ENCODE measurements around the gene NCOA3. TPM values are rescaled to one million over a fixed set of nuclear protein-coding genes. Genes with fewer than 3 reads are reported as not detected.

The NCOA3 gene
- total and polyA plus RNA-seq, 10 of the 15 experiments (the other 5 are each of a cell fraction or from before 2014, with no cell fraction given) = 16.9 to 96.2 (median 73.6) TPM

- in situ Hi-C loops (cut with MboI) (no loop called here), intact Hi-C loops (cut with micrococcal nuclease; ENCODE audit: unreplicated experiment) (loop anchor here (5.0 kb wide), 1 partner anchor 107 kb away; no protein-coding TSS in a partner anchor)
- H3K27ac ChIP-seq (ENCODE audit: control insufficient read depth, insufficient read depth) = no peak overlapping the region
- no peak overlapping the region for H2AFZ ChIP-seq (ENCODE audit: control insufficient read depth, low read depth, low read length)
- FAIRE-seq = no peak
- WGBS (ENCODE audit: insufficient coverage, insufficient replicate concordance, low lambda C conversion rate, missing lambda C conversion rate) = 45% methylated on average over 15 of the region's 16 CpGs
- ChIA-PET CTCF (interaction anchor here (1.0 to 2.4 kb wide), 4 partner anchors 11 to 945 kb away, joined by 3 to 10 read pairs (median 4); no protein-coding TSS in a partner anchor), RAD21 (ENCODE audit: unreplicated experiment) (interaction anchor here (0.7 to 1.1 kb wide), 2 partner anchors 36 to 945 kb away, joined by 3 read pairs; no protein-coding TSS in a partner anchor), POLR2A (no interaction called here), SMC1A (ENCODE audit: uncharacterized antibody, unreplicated experiment) (interaction anchor here (1.0 to 1.1 kb wide), 2 partner anchors 37 to 945 kb away, joined by 3 read pairs; no protein-coding TSS in a partner anchor)
- H3K9me3 ChIP-seq (replicated peaks; ENCODE audit: control insufficient read depth, insufficient read depth, low read length) = no peaks in the 10 kb centered on the region
- no peaks in the 10 kb centered on the region for H4K20me1 ChIP-seq (ENCODE audit: control insufficient read depth, insufficient read depth)
- H3K79me2 ChIP-seq (ENCODE audit: control insufficient read depth, insufficient read depth, low read length) = no peaks in the 10 kb centered on the region
- H3K4me1 ChIP-seq (ENCODE audit: control insufficient read depth, insufficient read depth, low read length) = no peaks in the 10 kb centered on the region
- no peak overlapping the region for H3K4me3 ChIP-seq
- no TSS peak for BruUV-seq (replicated peaks)
- TF ChIP-seq ATF2 (IDR thresholded peaks at IDR 0.05; ENCODE audit: low read length) = no peak
- no peak for TF ChIP-seq SMC3 (IDR thresholded peaks at IDR 0.05; ENCODE audit: borderline replicate concordance, low read length)
- no peak for TF ChIP-seq RB1 (IDR thresholded peaks at IDR 0.05; ENCODE audit: borderline replicate concordance)
- TF ChIP-seq TARDBP (IDR thresholded peaks at IDR 0.05; ENCODE audit: borderline replicate concordance) = no peak
- TF ChIP-seq SUPT20H (IDR thresholded peaks at IDR 0.05; ENCODE audit: borderline replicate concordance, control insufficient read depth, low read depth, low read length) = no peak
- no peak for TF ChIP-seq CREM (IDR thresholded peaks at IDR 0.05; ENCODE audit: low read depth)
- no peak for TF ChIP-seq CREB1 (IDR thresholded peaks at IDR 0.05; ENCODE audit: low read depth)
- TF ChIP-seq ESRRA (IDR thresholded peaks at IDR 0.05; ENCODE audit: low read length) = no peak
- TF ChIP-seq POLR2AphosphoS2 (IDR thresholded peaks at IDR 0.05; ENCODE audit: low read depth, low read length) = no peak
- H3K27me3 ChIP-seq (replicated peaks in 1 of 2; ENCODE audit: control insufficient read depth in 2 of 2, insufficient read depth in 2 of 2, low read length in 1 of 2) = no peaks in the 10 kb centered on the region; a peak in 1 of 4 replicates
- no peak overlapping the region for H3K9ac ChIP-seq (ENCODE audit: control insufficient read depth, insufficient read depth, low read length)
- H3K4me2 ChIP-seq (ENCODE audit: control insufficient read depth, insufficient read depth) = no peak overlapping the region
- no peak for DNase-seq (ENCODE audit: low read depth, low spot score)
- ATAC-seq = no peak
- no peaks in the 10 kb centered on the region for H3K36me3 ChIP-seq (ENCODE audit: control insufficient read depth in 2 of 2, insufficient read depth in 2 of 2, low read length in 1 of 2)
Measured at GRCh38 chr20:47675190-47676142, 173.8 kb downstream of the NCOA3 start.

Data from GM12878 (cell line).